K562 (cell line): ENCODE measurements around the gene LRP1-AS. TPM values are rescaled to one million over a fixed set of nuclear protein-coding genes. Genes with fewer than 3 reads are reported as not detected.

Source experiments
- ATAC-seq: fragments of 200-7000 bp; cut with Tn5 transposase; 3 replicates; pipeline ENCODE4 v1.9.1; 2020; ENCODE audit warnings: moderate library complexity
- BruUV-seq: library from RNA; stranded (reverse); fragments of 400-500 nt; replicated peaks from 2 replicates; lab custom pipeline; 2021; lab: Mats Ljungman, UMichigan
- CTCF ChIA-PET: fragments of 300-600 bp; formaldehyde crosslinking; extraction: SDS; loops from one replicate; lab custom pipeline; 2021; ENCODE audit warnings: low intra/inter-chr PET ratio; lab: Yijun Ruan, JAX
- POLR2A ChIA-PET: fragments of 300-600, 350-650 bp; sonication (Branson Sonifier 250); formaldehyde crosslinking; extraction: SDS; loops from one replicate; lab custom pipeline; 2021; ENCODE audit warnings: antibody characterized with exemption, inconsistent platforms; lab: Yijun Ruan, JAX
- DNase-seq, 4 experiments: peaks; one replicate each; pipeline versions ENCODE4 v3.0.0 to v3.0.0-alpha.2; 2011 to 2018; ENCODE audit warnings: low spot score in 3 of 4, mixed read lengths in 3 of 4; ENCODE audit errors: extremely low read depth in 1 of 4
- FAIRE-seq: peaks from 2 replicates; lab custom pipeline; 2011; peaks lifted over from hg19 to GRCh38; lab: Jason Lieb, UNC
- H2AFZ ChIP-seq: 2 replicates; pipeline ENCODE4 v1.6.0; 2011; ENCODE audit warnings: low read depth, low read length, control low read depth, inconsistent platforms
- H3K27ac ChIP-seq: fragments of 200-600 bp; 3 replicates; pipeline ENCODE4 v1.8.0; 2011; ENCODE audit warnings: low read depth, mild to moderate bottlenecking, control low read depth, inconsistent platforms, low read length, moderate library complexity, mixed read lengths; ENCODE audit errors: extremely low read depth
- H3K27me3 ChIP-seq, 2 experiments: fragments of 300-600 bp in 1 of 2; 2 replicates in 1 of 2; 3 replicates in 1 of 2; pipeline versions ENCODE4 v1.6.0 to v1.8.0; 2011; ENCODE audit warnings: inconsistent platforms in 2 of 2, low read length in 2 of 2, mild to moderate bottlenecking in 1 of 2, mixed read lengths in 1 of 2, moderate library complexity in 1 of 2; ENCODE audit not compliant: control insufficient read depth in 2 of 2, insufficient read depth in 2 of 2
- H3K36me3 ChIP-seq: fragments of 300-600 bp; 3 replicates; pipeline ENCODE4 v1.8.0; 2011; ENCODE audit warnings: mild to moderate bottlenecking, low read length, inconsistent platforms; ENCODE audit not compliant: control insufficient read depth, insufficient read depth
- H3K4me1 ChIP-seq, 2 experiments: fragments of 200-600 bp in 1 of 2; replicated peaks in 1 of 2; 2 replicates in 1 of 2; 3 replicates in 1 of 2; pipeline versions ENCODE4 v1.5.1 to v1.8.0; 2011; ENCODE audit warnings: inconsistent platforms in 2 of 2, low read length in 2 of 2, mild to moderate bottlenecking in 1 of 2, mixed read lengths in 1 of 2, moderate library complexity in 1 of 2; ENCODE audit not compliant: control insufficient read depth in 2 of 2, insufficient read depth in 2 of 2
- H3K4me2 ChIP-seq: 2 replicates; pipeline ENCODE4 v1.6.1; 2011; ENCODE audit warnings: low read length, control low read depth, inconsistent platforms, mixed read lengths; ENCODE audit not compliant: insufficient read depth
- H3K4me3 ChIP-seq: fragments of 200-600 bp; sonication (generic), shearing (Covaris generic); 2 replicates; pipeline ENCODE4 v1.5.1; 2016; ENCODE audit warnings: control low read depth, inconsistent platforms
- H3K79me2 ChIP-seq: fragments of 200-600 bp; 3 replicates; pipeline ENCODE4 v1.8.0; 2011; ENCODE audit warnings: low read length, inconsistent platforms; ENCODE audit not compliant: control insufficient read depth, insufficient read depth
- H3K9ac ChIP-seq, 2 experiments: 2 replicates each; pipeline versions ENCODE4 v1.6.0 to v1.6.1; 2011; ENCODE audit warnings: low read depth in 2 of 2, low read length in 2 of 2, control low read depth in 1 of 2, inconsistent platforms in 1 of 2, mild to moderate bottlenecking in 1 of 2, mixed read lengths in 1 of 2; ENCODE audit not compliant: insufficient read depth in 1 of 2
- H3K9me1 ChIP-seq: one replicate; pipeline ENCODE4 v1.6.0; 2011; ENCODE audit warnings: inconsistent platforms, mild to moderate bottlenecking, low read length, moderate library complexity; ENCODE audit not compliant: control insufficient read depth, insufficient read depth
- H3K9me3 ChIP-seq: replicated peaks from 2 replicates; pipeline ENCODE4 v1.5.1; 2011; ENCODE audit warnings: low read depth, low read length, inconsistent platforms; ENCODE audit not compliant: control insufficient read depth, insufficient read depth
- H4K20me1 ChIP-seq: replicated peaks from 2 replicates; pipeline ENCODE4 v1.6.1; 2011; ENCODE audit warnings: low read length, inconsistent platforms, mixed read lengths; ENCODE audit not compliant: control insufficient read depth, insufficient read depth
- AFF4 ChIP-seq: sonication (generic); formaldehyde crosslinking; IDR thresholded peaks from 2 replicates; pipeline ENCODE4 v1.8.0; 2023; ENCODE audit warnings: mild to moderate bottlenecking, missing genetic modification reagents
- ATF3 ChIP-seq, 2 experiments: fragments of 450-650 bp in 1 of 2; sonication (generic) in 1 of 2; formaldehyde crosslinking in 1 of 2; IDR thresholded peaks in 1 of 2; conservative IDR thresholded peaks in 1 of 2; 2 replicates each; pipeline versions ENCODE4 v1.6.1 to v1.8.1; 2016 to 2023; ENCODE audit warnings: mild to moderate bottlenecking in 2 of 2, moderate library complexity in 2 of 2, inconsistent platforms in 1 of 2, missing genetic modification reagents in 1 of 2
- ESRRA ChIP-seq: fragments of 450-650 bp; IDR thresholded peaks from 2 replicates; pipeline ENCODE4 v1.6.1; 2014; ENCODE audit warnings: low read depth, mild to moderate bottlenecking, moderate library complexity, borderline replicate concordance
- FUS ChIP-seq: fragments of 200-400 bp; formaldehyde crosslinking; optimal IDR thresholded peaks from 2 replicates; pipeline ENCODE3; 2017; ENCODE audit warnings: low read depth, low read length
- RUNX1 ChIP-seq: sonication (generic); IDR thresholded peaks from 2 replicates; pipeline ENCODE4 v1.6.1; 2016; ENCODE audit warnings: antibody characterized with exemption, low read depth
- U2AF2 ChIP-seq: fragments of 200-400 bp; formaldehyde crosslinking; optimal IDR thresholded peaks from 2 replicates; pipeline ENCODE3; 2017; ENCODE audit warnings: low read depth, mild to moderate bottlenecking, low read length
- ZNF655 ChIP-seq: fragments of 250-450 bp; sonication (Bioruptor Pico); IDR thresholded peaks from 2 replicates; pipeline ENCODE4 v1.5.0; 2021
- WGBS: fragments of 100-300 bp; shearing (Covaris generic); methylation state at CpG from one replicate; pipeline ENCODE4 v1.1.6; 2016; ENCODE audit warnings: low coverage, mixed read lengths; ENCODE audit not compliant: insufficient coverage; ENCODE audit errors: missing lambda C conversion rate; 5-methylcytosine and 5-hydroxymethylcytosine counted together
- in situ Hi-C: fragments of 300-500 bp; cut with MboI; formaldehyde crosslinking; loops from 4 replicates; pipeline ENCODE4 v1.15.0; 2018; ENCODE audit warnings: inconsistent platforms, mixed read lengths
- intact Hi-C: fragments of 100-400 bp; cut with micrococcal nuclease; formaldehyde crosslinking; loops from 2 replicates; pipeline ENCODE4 v1.14.2; 2022
- polyA plus RNA-seq, 8 experiments: library from polyadenylated mRNA; depleted of rRNA in 4 of 8; stranded (reverse) in 5 of 8; unstranded in 3 of 8; fragments of >200 nt; fragmentation: Nextera tagmentation in 2 of 8; fragmentation: Illumina TruSeq in 1 of 8; extraction: Ambion mirVana in 2 of 8; extraction: Trizol in 1 of 8; gene quantifications; 2 replicates each; pipeline versions ENCODE4 v1.2.1 to v1.2.3, GENCODE V29; 2011 to 2014; ENCODE audit warnings: inconsistent platforms in 1 of 8, missing spikeins in 1 of 8
- total RNA-seq, 7 experiments: library from RNA; depleted of rRNA in 6 of 7; stranded (reverse); fragments of >200 nt in 6 of 7; fragmentation: Illumina TruSeq in 2 of 7; extraction: Trizol in 2 of 7; gene quantifications; 2 replicates each; pipeline versions ENCODE4 v1.2.1 to v1.2.3, GENCODE V29; 2011 to 2021; ENCODE audit warnings: low replicate concordance in 1 of 7

The LRP1-AS gene
- total and polyA plus RNA-seq, 9 of the 15 experiments (the other 6 are each of a cell fraction or from before 2014, with no cell fraction given), result not detected

- no peak for TF ChIP-seq U2AF2
Observed at GRCh38 chr12:57165741-57166140, 18.3 kb upstream of the LRP1-AS start (continued).

GRCh38 chr12:57164966-57165625, 17.7 kb upstream of the LRP1-AS start:
- intact Hi-C loops (no loop called here), in situ Hi-C loops (no loop called here)
- peak in 1 of 4 experiments; percentile 30 for DNase-seq
- no peak overlapping the region for H3K9ac ChIP-seq
- no peak overlapping the region for H3K27ac ChIP-seq
- no peak overlapping the region for H3K4me3 ChIP-seq
- no peak for FAIRE-seq
- peaks cover 0 to 22% of the 10 kb centered on the region in 2 experiments; a peak in 2 of 5 replicates for H3K4me1 ChIP-seq
- WGBS, result 4% methylated on average over 13 of the region's 13 CpGs
- H3K9me3 ChIP-seq, result no peaks in the 10 kb centered on the region
- peaks cover 28 to 68% of the 10 kb centered on the region in 2 experiments; a peak in 4 of 5 replicates for H3K27me3 ChIP-seq
- POLR2A ChIA-PET, result interaction anchor here (0.7 kb wide), 1 partner anchor 125 kb away, joined by 4 read pairs; no protein-coding TSS in a partner anchor
- CTCF ChIA-PET, result no interaction called here
- H3K4me2 ChIP-seq, result no peak overlapping the region
- no peak overlapping the region for H2AFZ ChIP-seq
- no peaks in the 10 kb centered on the region for H3K36me3 ChIP-seq
- no peaks in the 10 kb centered on the region for H3K9me1 ChIP-seq
- no peak for ATAC-seq
- no peak for TF ChIP-seq FUS
- TF ChIP-seq RUNX1, result no peak
- 0 out of 2 replicates have a peak, but pooled peaks have one; percentile 18 for TF ChIP-seq ATF3 (IDR thresholded peaks at IDR 0.05)
- no peak for TF ChIP-seq ATF3 (CRISPR knock-in tag; conservative IDR thresholded peaks at IDR 0.05)
- no peak for TF ChIP-seq ESRRA
- TF ChIP-seq AFF4 (CRISPR knock-in tag), result no peak
- TF ChIP-seq ZNF655 (CRISPR knock-in tag), result no peak
- TF ChIP-seq, all 486 proteins: peak for 1
- no peaks in the 10 kb centered on the region for H3K79me2 ChIP-seq
- no TSS peak for BruUV-seq
- peaks cover 7% of the 10 kb centered on the region; the same call in 1 of the 2 replicates for H4K20me1 ChIP-seq
